AG04450 (cell line): Measurements from ENCODE around the gene FAT2. TPM values are rescaled to one million over a fixed set of nuclear protein-coding genes. Genes with fewer than 3 reads are reported as not detected.

ENCODE experiments used
- CTCF ChIA-PET: fragments of 300-600, 350-600 bp; formaldehyde crosslinking; extraction: SDS; loops from one replicate; lab custom pipeline; 2022; ENCODE audit warnings: antibody characterized with exemption, inconsistent platforms; lab: Charles Lee
- POLR2A ChIA-PET: fragments of 350-600 bp; formaldehyde crosslinking; extraction: SDS; loops from one replicate; lab custom pipeline; 2021; ENCODE audit warnings: antibody characterized with exemption, inconsistent platforms; lab: Yijun Ruan, JAX
- DNase-seq: peaks from one replicate; pipeline ENCODE4 v3.0.0-alpha.2; 2011; ENCODE audit warnings: low read depth, low spot score
- H3K27ac ChIP-seq: one replicate; pipeline ENCODE4 v1.5.1; 2012; ENCODE audit warnings: low read depth, low read length, control low read depth
- H3K27me3 ChIP-seq: one replicate; pipeline ENCODE4 v1.6.0; 2012; ENCODE audit warnings: low read length; ENCODE audit not compliant: control insufficient read depth, insufficient read depth
- H3K4me3 ChIP-seq: 2 replicates; pipeline ENCODE4 v1.5.1; 2011; ENCODE audit warnings: mild to moderate bottlenecking, low read depth, low read length, control low read depth
- H3K9me3 ChIP-seq: 2 replicates; pipeline ENCODE4 v1.5.1; 2012; ENCODE audit warnings: low read length; ENCODE audit not compliant: control insufficient read depth, insufficient read depth
- CTCF ChIP-seq: IDR thresholded peaks from 2 replicates; pipeline ENCODE4 v1.5.1; 2011; ENCODE audit warnings: low read depth, low read length, control low read depth, inconsistent platforms
- polyA plus RNA-seq: library from polyadenylated mRNA; depleted of rRNA; stranded (reverse); fragments of >200 nt; gene quantifications from 2 replicates; pipeline ENCODE4 v1.2.3, GENCODE V29; 2011

The FAT2 gene
- polyA plus RNA-seq, 1 experiment: 0.01 TPM

- H3K4me3 ChIP-seq: no peak overlapping the region
- ChIA-PET POLR2A (no interaction called here), CTCF (no interaction called here)
- H3K27ac ChIP-seq: no peak overlapping the region
- DNase-seq: no peak
- peaks cover 9% of the 10 kb centered on the region for H3K27me3 ChIP-seq
- TF ChIP-seq CTCF: no peak
- no peaks in the 10 kb centered on the region for H3K9me3 ChIP-seq
These were observed 21.1 kb downstream of the FAT2 start for GRCh38 chr5:151570058-151570457.

GRCh38 chr5:151569132-151570046 lies 21.7 kb downstream of the FAT2 start:
- no peak for DNase-seq
- TF ChIP-seq CTCF: no peak
- POLR2A ChIA-PET: no interaction called here
- no peak overlapping the region for H3K4me3 ChIP-seq
- H3K9me3 ChIP-seq: no peaks in the 10 kb centered on the region
- peaks cover 9% of the 10 kb centered on the region for H3K27me3 ChIP-seq
- no peak overlapping the region for H3K27ac ChIP-seq
- CTCF ChIA-PET: no interaction called here

- ChIA-PET CTCF (interaction anchor here (0.8 kb wide), 1 partner anchor 9 kb away, joined by 3 read pairs; no protein-coding TSS in a partner anchor), POLR2A (no interaction called here)
- no peak for TF ChIP-seq CTCF
These were observed 23.1 kb downstream of the FAT2 start for GRCh38 chr5:151568036-151568435.

GRCh38 chr5:151565971-151566370 lies 25.2 kb downstream of the FAT2 start:
- no peak overlapping the region for H3K4me3 ChIP-seq
- no peaks in the 10 kb centered on the region for H3K9me3 ChIP-seq
- ChIA-PET POLR2A (interaction anchor here (0.6 kb wide), 1 partner anchor 354 kb away, joined by 3 read pairs; no protein-coding TSS in a partner anchor), CTCF (no interaction called here)
- no peak for TF ChIP-seq CTCF
- no peak for DNase-seq
- peaks cover 5% of the 10 kb centered on the region for H3K27me3 ChIP-seq
- no peak overlapping the region for H3K27ac ChIP-seq

More at GRCh38 chr5:151568036-151568435, 23.1 kb downstream of the FAT2 start:
- H3K27ac ChIP-seq: no peak overlapping the region
- peaks cover 6% of the 10 kb centered on the region for H3K27me3 ChIP-seq
- no peaks in the 10 kb centered on the region for H3K9me3 ChIP-seq
- DNase-seq: no peak
- H3K4me3 ChIP-seq: no peak overlapping the region
